GM12874 (cell line): Measurements from ENCODE around the gene VWA8.

ENCODE experiments used
- CTCF ChIP-seq: IDR thresholded peaks from 2 replicates; pipeline ENCODE4 v1.5.1; 2011; ENCODE audit warnings: low read depth, mild to moderate bottlenecking, control low read depth, low read length, moderate library complexity; ENCODE audit not compliant: insufficient read depth

The VWA8 gene

GRCh38 chr13:41847216-41847615 lies 113.7 kb downstream of the VWA8 start:
- TF ChIP-seq CTCF, result no peak

GRCh38 chr13:41842036-41842620 lies 118.8 kb downstream of the VWA8 start:
- TF ChIP-seq CTCF, result no peak

GRCh38 chr13:41837629-41838028 lies 123.3 kb downstream of the VWA8 start:
- no peak for TF ChIP-seq CTCF

GRCh38 chr13:41835871-41836270 lies 125.0 kb downstream of the VWA8 start:
- no peak for TF ChIP-seq CTCF

GRCh38 chr13:41833831-41834230 lies 127.1 kb downstream of the VWA8 start:
- no peak for TF ChIP-seq CTCF

- no peak for TF ChIP-seq CTCF
These were observed 127.7 kb downstream of the VWA8 start for GRCh38 chr13:41833201-41833600.

GRCh38 chr13:41827507-41828213 lies 133.2 kb downstream of the VWA8 start:
- no peak for TF ChIP-seq CTCF
